GM18511 (cell line): ENCODE data around the gene GPR153.
"Not testable (repeated sequence)": the region's sequence is repeated elsewhere in the genome, so short reads cannot be mapped to it uniquely, and the experiment has no call there.

Experiments used
- ATAC-seq: cut with Tn5 transposase; IDR thresholded peaks from one replicate; pipeline ENCODE4 v1.9.1; 2021; ENCODE audit warnings: mild to moderate bottlenecking, moderate library complexity; ENCODE audit not compliant: unreplicated experiment

GPR153 gene

GRCh38 chr1:6235296-6235677 is 25.6 kb downstream of the GPR153 start:
- ATAC-seq: peak; percentile 28

DNA sequence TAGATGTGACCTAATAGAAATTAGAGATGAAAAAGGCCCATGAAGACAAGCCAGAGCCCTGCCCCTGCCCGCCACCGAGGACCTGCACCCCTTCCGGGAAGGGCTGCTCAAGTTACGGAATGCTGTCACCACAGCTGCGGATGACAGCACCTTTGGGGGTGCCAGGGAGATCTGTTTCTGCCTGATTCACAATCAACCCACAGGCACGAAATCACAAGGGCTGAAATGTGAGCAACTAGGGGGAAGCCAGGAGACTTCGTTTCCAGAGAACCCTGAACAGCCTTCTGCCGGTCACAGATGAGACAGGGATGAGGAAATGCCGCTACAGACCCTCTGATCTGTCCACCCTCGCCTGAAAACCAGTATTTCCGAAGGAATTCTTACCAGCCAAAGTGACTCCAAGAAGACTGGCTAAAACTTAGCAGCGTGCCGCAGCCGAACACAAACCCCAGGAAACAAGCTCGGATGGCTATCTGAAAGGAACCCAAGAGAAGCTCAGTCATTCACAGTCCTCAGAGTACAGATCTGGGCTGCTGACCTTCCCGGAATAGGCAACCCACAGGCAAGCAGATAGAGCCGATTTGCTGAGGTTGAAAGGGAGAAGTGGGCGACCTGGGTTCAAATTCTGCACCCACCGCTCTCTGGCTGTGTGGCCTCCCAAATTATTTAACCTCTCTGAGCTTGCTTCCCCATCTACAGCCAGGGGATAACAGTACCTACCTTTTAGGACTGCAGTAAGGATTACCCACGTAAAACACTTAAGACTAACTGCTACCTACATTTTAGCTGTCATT is 26.2 kb downstream of the GPR153 start:
- ATAC-seq: no peak

GRCh38 chr1:6233376-6233775 is 27.5 kb downstream of the GPR153 start:
- ATAC-seq: no peak

DNA sequence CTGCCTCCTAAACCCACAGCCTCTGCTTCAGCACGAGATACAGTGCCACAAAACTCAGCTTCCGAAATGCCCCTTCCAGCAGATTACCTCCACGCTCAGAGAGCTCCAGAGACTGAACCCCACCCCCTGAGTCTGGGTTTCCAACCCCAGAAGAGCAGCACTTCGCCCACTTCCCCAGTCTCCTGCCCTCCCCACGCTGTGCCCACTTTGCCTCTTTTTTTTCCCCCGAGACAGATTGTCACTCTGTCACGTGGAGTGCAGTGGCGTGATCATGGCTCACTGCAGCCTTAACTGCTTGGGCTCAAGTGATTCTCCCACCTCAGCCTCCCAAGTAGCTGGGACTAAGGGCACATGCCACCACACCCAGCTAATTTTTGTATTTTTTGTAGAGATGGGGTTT is 35.2 kb downstream of the GPR153 start:
- no peak for ATAC-seq

GRCh38 chr1:6224718-6225117 is 36.2 kb downstream of the GPR153 start:
- no peak for ATAC-seq

GRCh38 chr1:6223617-6224016 is 37.3 kb downstream of the GPR153 start:
- no peak for ATAC-seq

DNA sequence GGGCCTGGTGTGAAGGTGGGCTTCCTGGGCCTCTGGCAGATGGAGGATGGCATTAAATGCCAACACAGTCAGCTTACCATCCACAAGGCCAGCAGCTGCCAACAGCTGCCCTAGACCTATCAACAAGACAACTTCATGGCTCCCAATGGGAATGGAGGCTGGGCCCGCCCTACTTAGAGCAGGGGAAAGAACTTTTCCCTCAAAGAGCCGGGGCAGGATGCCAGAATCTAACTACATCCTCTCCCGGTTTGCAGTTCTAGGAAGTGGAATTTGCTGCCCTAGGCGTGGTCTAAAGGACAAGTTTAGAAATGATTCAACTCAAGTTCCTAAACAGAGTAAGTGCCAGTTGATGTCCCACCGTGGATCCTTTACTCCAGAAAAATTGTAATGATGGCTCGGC is 38.3 kb downstream of the GPR153 start:
- no peak for ATAC-seq

DNA sequence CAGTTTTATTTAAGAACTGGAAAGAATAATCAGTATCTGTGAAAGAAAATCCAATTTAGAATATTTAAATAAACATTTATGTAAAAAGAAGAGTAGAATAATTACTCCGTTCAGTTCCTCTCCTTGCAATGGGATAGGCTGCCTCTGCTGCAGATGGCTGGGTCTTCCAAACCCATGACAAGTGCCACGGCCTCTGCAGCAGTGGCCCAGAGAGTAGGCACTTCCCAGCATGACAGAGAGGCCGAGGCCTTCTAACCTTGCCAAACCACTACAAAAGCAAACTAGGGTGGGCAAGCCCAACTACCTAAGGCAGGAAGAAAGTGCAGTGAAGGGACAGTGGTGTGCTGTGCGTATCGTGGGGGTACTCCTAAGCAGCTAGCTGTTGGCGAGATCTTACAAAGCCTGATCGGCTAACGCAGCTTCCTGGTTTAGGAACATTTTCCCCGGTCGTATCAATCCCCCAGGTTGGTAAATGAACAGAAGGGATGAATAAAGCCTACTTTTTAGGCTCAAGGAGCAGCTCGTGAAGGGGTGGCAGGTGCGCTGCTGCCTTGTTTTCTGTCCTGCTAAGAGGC is 39.6 kb downstream of the GPR153 start:
- no peak for ATAC-seq

GRCh38 chr1:6220236-6220635 is 40.7 kb downstream of the GPR153 start:
- ATAC-seq: no peak

DNA sequence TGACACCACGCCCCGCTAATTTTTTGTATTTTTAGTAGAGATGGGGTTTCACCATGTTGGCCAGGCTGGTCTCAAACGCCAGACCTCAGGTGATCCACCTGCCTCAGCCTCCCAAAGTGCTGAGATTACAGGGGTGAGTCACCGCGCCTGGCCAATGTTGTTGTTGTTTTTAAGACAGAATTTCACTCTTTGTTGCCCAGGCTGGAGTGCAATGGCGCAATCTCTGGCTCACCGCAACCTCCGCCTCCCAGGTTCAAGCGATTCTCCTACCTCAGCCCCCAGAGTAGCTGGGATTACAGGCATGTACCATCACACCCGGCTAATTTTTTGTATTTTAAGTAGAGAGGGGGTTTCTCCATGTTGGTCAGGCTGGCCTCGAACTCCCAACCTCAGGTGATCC is 41.3 kb downstream of the GPR153 start:
- not testable (repeated sequence) for ATAC-seq

DNA sequence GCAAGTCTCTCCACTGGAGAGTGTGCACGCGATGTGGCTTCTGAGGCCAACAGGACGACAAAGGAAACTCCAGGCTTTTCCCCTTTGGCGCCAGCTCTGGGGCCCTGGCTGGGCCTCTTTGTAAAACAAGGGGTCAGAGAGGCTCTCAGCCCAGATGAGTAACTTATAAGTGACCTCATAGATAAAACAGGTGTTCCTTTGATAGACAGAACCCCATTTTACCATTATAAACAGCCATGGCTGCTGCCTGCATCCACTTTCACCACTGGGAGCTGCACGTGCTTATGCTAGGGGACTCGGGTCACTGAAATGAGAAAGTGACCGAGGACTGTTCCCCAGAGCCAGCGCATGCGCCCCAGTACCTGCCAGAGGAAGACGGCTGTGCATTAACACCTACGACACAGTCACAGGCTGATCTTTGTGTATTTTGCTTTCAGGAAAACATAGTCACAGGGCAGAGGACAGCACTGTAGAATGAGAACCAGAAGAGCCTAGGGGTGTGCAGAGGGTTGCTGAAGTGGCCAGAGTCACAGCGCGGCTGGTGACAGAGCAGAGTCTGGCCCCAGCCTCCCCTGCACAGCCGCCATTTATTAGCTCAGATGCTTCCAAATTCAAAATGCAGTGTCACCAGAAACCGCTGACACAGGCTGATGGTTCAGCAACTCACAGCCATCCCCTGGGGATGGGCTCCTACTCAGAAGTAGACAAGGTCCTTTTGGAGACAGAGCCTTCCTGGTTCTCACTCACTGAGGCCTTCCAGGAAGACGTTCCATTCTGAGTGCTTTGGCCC is 42.3 kb downstream of the GPR153 start:
- ATAC-seq: no peak

GRCh38 chr1:6212193-6212959 is 48.5 kb downstream of the GPR153 start:
- no peak for ATAC-seq

- no peak for ATAC-seq
Measured at GRCh38 chr1:6211731-6212130, 49.2 kb downstream of the GPR153 start.

DNA sequence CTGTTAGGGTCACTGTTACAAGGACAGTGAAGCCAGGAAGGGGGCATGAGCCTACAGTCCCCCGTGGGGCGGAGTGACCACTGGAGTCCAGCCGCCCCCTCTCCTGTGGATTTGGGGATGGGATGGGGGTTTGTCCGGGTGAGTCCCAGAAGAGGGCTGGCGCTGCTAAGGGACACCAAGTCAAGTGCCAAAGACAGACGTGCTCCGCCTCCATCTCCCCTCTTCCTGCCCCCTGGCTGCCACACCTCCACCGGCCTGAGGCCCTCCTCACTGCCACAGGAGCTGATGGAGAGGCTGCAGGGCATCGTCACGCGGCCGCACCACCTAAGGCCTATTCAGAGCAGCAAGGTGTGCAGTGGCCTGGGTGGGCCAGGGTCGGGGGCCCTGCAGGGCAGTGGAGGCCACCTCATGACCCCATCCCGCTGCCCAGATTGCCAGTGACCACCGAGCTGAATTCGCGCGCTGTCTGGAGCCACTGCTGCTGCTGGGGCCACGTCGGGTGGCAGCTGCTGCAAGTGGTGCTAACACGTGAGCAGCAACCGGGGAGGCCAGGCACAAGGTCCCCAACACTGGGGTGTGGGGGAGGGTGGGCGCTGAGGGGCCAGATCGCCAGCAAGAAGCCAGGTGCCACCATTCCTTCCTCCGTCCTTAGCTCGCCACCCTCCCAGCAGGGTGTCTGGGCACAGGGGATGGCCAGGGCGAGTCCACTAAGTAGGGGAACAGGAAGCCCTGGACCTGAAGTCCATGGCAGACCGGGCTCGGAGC is 50.1 kb downstream of the GPR153 start:
- ATAC-seq: no peak

- no peak for ATAC-seq
Measured at GRCh38 chr1:6209661-6210580, 51.0 kb downstream of the GPR153 start.

DNA sequence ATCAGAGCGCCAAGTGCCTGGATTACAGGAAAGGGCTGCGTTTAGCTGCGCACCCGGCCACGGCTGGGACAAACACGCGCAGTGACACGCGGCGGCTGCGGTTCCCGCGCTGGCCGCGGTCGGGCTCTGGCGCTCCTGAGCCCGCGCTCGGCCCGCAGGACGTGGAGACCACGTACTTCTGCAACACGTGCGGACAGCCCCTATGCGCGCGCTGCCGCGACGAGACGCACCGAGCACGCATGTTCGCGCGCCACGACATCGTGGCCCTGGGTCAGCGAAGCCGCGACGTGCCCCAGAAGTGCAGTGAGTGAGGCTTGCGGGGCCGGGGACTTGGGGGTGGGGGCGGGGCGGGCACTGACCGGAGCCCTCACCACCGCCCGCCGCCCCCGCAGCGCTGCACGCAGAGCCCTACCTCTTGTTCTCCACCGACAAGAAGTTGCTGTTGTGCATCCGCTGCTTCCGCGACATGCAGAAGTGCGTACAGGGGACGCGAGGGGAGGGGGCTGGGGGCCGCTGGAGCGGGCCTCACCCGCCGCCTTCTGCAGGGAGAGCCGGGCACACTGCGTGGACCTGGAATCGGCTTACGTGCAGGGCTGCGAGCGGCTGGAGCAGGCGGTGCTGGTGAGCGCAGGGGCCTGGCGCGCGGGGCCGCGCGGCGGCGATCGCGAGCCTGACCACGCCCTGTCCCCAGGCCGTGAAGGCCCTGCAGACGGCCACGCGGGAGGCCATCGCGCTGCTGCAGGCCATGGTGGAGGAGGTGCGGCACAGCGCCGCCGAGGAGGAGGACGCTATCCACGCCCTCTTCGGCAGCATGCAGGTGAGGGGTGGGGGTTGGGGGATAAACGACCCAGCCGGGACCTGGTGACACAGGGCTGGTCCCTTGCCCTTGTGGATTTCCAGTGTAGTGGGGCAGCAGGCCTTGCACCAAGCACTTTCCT is 51.9 kb downstream of the GPR153 start:
- ATAC-seq: peak; percentile 34

GRCh38 chr1:6207921-6208320 is 53.0 kb downstream of the GPR153 start:
- no peak for ATAC-seq
